ENCODE results near the gene FCRL6. TPM values are rescaled to one million over a fixed set of nuclear protein-coding genes. Genes with fewer than 3 reads are reported as not detected.

FCRL6 gene, protein sequence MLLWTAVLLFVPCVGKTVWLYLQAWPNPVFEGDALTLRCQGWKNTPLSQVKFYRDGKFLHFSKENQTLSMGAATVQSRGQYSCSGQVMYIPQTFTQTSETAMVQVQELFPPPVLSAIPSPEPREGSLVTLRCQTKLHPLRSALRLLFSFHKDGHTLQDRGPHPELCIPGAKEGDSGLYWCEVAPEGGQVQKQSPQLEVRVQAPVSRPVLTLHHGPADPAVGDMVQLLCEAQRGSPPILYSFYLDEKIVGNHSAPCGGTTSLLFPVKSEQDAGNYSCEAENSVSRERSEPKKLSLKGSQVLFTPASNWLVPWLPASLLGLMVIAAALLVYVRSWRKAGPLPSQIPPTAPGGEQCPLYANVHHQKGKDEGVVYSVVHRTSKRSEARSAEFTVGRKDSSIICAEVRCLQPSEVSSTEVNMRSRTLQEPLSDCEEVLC
- total RNA-seq: not detected in 2 replicates
- polyA plus RNA-seq (2012): 0.06 TPM

DNA sequence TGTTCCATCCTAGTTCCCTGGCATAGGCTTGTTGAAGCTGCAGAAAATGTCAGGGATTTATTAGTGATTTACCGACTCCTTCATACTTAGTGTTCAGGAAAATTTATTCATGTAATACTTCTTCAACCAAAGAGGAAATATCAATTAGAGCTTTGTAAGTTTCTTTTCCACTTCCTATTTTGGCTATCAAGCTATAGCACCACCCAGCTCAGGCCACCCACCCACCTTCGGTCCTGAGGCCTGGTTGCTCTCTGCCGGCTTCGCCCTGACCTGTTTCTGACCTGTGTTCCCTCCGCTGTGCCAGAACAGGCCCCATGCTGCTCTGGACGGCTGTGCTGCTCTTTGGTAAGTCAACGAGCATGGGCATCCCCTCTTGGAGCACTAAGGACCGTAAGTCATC is at the start of gene FCRL6:
Gene FCRL6, plus strand, starts transcription at position 250 of the 400 bp plus-strand sequence. Its CDS starts 65 bp downstream, at position 315.
- no peak for DNase-seq (ENCODE audit: low read depth)

GRCh38 chr1:159753386-159753785 is 48.8 kb upstream of the FCRL6 start:
- no peak for DNase-seq (ENCODE audit: low read depth)

DNA sequence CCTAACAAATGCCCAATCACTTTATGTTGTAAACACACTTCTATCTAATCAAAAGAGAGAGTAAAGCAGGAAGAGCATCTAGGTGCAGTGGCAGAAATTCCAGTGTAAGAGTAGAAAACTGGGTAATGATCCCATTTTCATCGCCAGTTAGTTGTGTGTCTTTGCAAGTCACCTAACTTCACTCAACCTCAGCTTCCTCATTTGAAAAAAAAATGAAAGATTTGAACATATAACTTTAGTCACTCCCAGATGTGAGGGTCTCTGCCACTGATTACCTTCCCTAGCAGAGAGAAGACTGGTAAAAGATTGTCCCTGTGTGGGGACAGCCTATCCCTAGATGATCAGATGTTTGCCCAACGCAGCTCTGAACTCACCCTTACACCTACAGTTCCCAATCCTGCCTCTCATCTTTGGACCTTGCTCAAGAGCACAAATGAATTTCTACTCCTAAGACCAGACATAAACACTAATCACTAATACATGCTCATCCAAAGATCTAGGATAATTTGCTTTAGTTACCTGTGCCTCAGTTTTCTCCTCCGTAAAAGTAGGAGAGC is 46.6 kb upstream of the FCRL6 start:
- no peak for DNase-seq (ENCODE audit: low read depth)

- DNase-seq (ENCODE audit: low read depth): no peak
Observed at GRCh38 chr1:159756397-159756796, 45.8 kb upstream of the FCRL6 start.

DNA sequence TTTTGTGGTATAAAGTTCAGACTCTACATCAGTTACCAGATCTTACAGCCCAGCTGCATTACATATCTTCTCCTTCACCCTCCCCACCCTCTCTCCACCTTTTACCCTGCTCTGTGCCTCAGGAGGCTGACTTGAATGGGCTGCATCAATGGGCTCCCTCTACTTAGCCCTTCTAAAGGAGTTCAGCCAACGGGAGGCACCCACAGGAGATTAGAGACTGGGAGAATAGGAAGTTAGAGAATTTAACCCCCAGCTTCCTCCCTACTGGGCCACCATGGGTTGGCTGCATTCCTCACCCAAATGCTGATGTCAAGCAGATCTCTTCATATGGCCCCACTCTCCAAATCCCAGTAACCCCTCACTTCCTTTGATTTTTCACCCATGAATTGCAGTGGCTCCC is 38.5 kb upstream of the FCRL6 start:
- DNase-seq (ENCODE audit: low read depth): no peak

- DNase-seq (ENCODE audit: low read depth): no peak
Observed at GRCh38 chr1:159765806-159766205, 36.4 kb upstream of the FCRL6 start.

DNA sequence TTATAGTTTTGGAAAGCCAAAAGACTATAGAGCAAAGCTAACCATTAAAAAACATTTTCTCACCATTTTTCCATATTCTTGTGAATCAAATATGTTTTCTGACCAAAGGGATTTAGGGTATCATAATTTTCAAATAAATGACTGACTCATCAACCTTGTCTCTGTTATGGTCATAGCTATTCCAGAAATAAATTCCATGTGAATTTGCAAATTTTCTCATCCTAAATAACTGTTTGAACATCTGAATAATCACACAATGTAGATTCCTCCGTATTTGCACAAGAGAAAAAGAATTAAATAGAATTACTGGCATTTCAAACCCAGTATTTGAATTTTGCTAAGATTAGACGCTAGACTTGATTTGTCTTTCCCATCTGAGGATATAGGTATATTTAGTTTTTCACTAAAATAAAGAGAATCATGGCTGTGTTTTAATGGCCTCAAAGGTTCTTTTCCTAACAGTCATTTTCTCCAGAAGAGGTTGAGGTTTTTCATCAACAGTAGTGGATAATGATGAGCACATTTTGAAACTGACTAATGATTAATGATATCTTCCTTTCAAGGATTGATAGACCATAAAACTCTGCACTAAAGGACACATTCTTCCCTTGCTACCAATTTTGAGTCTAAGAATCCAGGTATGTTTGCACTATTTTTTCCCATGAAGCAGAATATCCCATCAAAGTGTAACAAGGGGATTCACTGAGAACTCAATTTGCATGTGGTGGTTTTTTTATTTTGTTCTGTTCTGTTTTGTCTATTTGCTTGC is 30.8 kb upstream of the FCRL6 start:
- no peak for DNase-seq (ENCODE audit: low read depth)

DNA sequence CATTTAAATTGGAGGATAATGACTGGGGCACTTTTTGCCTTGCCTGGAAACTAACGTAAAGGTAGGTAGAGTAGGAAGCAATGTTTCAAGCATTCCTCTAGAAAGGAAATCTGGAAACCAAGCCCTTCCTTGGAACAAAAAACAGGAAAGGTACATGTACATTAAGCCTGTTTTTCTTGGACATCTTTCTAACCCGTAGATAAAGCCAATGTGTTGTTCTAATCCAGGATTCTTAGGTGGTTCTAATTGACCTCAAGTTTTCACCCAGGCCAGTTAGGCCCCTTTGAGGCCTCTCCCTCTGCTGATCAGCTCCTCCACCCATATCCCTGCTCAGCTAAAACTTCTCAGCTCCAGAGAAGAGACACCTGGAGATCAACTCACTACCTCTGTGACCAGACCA is 27.7 kb upstream of the FCRL6 start:
- DNase-seq (ENCODE audit: low read depth): no peak

DNA sequence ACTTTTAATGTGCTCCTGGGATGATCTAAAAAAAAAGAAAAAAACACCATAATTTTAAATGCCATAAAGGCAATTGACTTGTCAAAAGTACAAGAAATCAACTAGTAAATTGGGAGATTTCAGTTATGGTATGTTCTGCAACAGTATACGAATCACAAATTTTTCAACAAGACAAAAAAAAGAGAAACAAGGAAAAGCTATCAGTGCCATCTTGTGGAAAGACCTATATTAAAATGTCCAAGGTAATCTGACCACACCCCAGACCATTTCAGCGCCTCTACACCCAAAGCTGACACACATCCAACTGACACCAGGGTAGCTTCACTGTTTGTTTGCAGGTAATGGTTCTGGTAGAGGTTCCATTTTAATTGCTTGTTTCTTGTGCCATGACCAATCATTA is 26.4 kb upstream of the FCRL6 start:
- no peak for DNase-seq (ENCODE audit: low read depth)

- no peak for DNase-seq (ENCODE audit: low read depth)
Observed at GRCh38 chr1:159778266-159778665, 23.9 kb upstream of the FCRL6 start.

DNA sequence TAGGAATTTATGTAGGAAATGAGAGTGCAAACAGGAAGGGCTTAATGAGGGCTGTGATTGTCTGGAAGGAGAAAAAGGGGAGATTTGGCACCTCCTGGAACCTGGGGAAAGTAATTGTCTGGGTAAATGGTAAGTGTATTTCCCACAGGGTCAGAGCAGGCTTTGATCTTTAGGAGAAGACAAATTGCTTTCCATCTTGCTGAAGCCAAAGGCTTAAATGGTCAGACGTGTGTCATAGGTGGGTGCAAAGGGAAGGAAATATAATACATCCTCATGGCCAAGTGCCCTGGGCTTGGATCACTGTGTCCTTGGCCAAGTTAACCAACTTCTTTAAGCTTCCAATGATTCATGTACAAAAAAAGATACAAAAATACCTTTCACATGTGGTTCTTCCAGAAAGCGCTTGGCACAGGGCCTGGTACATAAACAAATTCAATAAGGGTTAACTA is 22.7 kb upstream of the FCRL6 start:
- peak; percentile 35 for DNase-seq (ENCODE audit: low read depth)

DNA sequence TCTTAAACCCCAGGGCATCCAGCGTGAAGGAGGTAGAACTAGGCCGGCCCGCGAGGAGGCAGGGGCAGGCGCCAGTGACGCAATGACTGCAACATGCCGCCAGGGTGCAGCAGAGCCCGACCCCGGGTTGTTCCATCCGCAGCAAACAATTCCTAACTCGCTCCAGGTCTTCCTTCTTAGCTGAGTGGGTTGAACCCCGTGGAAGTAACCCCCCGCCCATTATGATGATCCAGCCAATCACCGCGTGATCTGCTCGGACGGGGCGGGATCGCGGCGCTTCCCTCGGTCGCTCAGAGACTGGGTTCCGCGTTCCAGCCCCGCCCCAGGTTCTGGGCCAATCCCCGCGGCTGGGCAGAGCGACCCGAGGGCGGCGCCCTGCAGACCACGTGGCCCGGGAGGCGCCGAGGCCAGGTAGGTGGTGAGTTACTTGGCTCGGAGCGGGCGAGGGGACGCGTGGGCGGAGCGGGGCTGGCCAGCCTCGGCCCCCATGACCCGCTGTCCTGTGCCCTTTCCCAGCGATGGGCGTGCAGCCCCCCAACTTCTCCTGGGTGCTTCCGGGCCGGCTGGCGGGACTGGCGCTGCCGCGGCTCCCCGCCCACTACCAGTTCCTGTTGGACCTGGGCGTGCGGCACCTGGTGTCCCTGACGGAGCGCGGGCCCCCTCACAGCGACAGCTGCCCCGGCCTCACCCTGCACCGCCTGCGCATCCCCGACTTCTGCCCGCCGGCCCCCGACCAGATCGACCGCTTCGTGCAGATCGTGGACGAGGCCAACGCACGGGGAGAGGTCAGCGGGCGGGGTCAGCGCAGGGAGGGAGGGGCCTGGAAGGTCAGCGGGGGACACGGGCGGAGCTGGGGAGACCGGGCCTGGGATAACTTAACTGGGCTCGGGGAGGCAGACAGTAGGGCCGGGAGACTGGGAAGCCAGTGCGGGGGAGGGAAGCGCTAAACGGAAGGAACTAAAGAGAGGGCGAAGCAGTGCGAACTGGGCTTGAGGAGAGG is 21.3 kb upstream of the FCRL6 start, which contains the start of gene DUSP23:
Gene DUSP23, plus strand, starts transcription at position 380 of the 1,000 bp plus-strand sequence. Its CDS starts 139 bp downstream, at position 519.
- DNase-seq (ENCODE audit: low read depth): peak; percentile 96

- DNase-seq (ENCODE audit: low read depth): no peak
Observed at GRCh38 chr1:159781992-159782391, 20.2 kb upstream of the FCRL6 start.

GRCh38 chr1:159783724-159784123 is 18.4 kb upstream of the FCRL6 start:
- no peak for DNase-seq (ENCODE audit: low read depth)

- DNase-seq (ENCODE audit: low read depth): no peak
Observed at GRCh38 chr1:159786465-159786864, 15.7 kb upstream of the FCRL6 start.

DNA sequence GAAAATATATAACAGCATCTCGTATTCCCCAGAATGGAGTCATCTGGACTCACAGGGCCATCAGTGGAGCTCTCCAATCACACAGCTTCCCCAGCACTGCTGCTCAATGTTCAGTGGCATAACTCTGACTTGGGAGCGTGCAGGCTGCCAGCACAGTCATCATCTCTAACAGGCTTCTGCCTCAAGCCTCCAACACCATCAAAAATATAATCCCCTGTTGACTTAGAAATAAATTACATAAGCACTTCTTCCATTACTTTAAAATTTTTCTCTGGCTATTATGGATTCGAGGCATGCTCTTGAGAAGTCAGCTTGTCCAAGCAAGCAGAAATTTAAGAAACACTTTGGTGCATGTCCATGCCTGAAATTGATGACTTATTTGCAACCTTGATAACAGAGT is 15.2 kb upstream of the FCRL6 start:
- no peak for DNase-seq (ENCODE audit: low read depth)

DNA sequence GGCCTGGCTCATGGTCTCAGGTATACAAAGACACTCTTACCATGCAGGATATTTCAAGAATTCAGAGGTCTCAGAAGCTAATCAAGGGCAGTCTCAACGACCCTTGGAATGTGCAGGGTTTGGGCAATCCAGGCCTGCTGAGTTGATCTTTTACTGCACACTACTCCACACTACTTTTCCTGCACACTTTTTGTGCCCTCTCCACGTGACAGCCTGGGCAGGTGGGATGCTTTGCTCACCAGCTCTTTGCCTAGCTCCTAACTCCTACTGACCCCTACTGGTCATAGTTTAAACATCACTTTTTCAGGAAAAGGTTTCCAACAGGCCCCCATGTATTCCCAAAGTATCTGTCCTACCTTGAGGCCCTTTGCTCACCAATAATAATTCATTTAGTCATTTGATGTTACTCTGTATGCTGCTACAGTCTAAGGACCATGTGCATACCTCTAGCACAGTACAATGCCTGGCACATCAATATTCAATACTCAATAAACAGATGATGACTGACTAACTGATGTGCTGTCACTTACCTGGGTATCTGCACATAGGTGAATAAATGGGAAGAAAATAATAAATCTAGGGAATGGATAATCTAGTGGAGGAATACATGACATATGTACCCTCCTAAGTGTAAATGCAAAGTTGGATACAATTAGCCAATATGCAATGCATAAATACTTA is 11.8 kb upstream of the FCRL6 start:
- peak; percentile 25 for DNase-seq (ENCODE audit: low read depth)

- no peak for DNase-seq (ENCODE audit: low read depth)
Observed at GRCh38 chr1:159791031-159791430, 11.1 kb upstream of the FCRL6 start.

GRCh38 chr1:159791461-159791860 is 10.7 kb upstream of the FCRL6 start:
- no peak for DNase-seq (ENCODE audit: low read depth)

DNA sequence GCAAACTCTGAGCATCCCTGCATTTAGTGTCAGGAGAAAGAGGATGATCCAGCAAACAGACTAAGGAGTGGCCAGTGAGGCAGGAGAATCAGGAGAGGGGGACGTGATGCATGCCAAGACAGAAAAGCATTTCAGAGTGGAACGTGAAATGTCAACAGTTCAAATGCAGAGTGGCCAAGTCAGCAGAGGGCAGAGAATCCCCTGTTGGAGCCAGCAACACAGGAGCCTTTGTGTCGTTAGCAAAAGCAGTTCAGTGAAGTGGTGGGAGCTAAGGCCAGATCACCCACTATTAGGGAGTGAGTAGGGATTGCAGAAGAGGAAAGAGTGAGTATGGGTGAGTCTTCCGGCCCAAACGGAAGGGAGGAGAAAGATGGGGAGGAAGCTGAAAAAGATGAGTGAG is 6.6 kb upstream of the FCRL6 start:
- DNase-seq (ENCODE audit: low read depth): no peak
